Measurements from ENCODE around the gene RNF157. TPM values are rescaled to one million over a fixed set of nuclear protein-coding genes. Genes with fewer than 3 reads are reported as not detected.
"Not testable (repeated sequence)": the region's sequence is repeated elsewhere in the genome, so short reads cannot be mapped to it uniquely, and the experiment has no call there.

The RNF157 gene
- polyA plus RNA-seq, 1 experiment, result 0.50 TPM

DNA sequence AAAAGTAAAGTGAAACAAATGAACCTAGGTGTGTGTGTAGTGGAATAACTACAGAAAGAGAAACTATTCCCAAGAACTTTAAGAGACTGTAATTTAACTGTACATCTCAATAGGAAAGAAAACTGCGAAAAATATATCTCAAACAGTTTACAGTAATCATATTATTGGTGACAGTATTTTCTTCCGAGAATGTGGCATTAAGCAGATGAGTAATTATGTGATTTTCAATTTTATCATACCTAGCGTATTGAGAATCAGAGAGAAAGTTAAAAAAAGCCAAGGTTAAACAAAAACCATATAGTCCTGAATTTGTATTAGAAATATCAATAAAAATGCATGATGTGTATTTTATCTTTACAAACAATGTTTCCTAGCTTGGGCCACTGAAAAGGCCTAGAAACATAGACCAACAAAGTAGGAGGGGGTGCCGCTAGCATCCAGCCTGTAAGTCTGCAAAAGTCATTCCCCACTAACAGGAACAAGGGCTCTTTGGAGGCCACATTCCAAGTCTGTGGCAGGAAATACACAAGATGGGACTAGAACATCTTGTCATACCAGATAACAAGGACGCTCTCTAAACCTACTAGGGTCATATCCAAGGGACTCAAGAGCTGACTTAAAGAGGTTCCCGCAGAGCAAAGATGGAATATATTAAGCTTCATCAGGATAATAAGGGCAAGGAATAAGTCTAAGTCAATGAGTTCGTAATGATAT, 20.5 kb downstream of the RNF157 start:
- Histone ChIP-seq H3K27me3 (ENCODE audit: control insufficient read depth, insufficient read depth, low read length) (no peaks in the 10 kb centered on the region), H3K4me3 (ENCODE audit: low read depth, low read length) (no peak overlapping the region), H3K36me3 (ENCODE audit: control insufficient read depth, insufficient read depth, low read length) (no peaks in the 10 kb centered on the region)
- DNase-seq (ENCODE audit: low read depth), result no peak
- ChIA-PET CTCF (no interaction called here), POLR2A (no interaction called here)
- TF ChIP-seq, protein P1, sequence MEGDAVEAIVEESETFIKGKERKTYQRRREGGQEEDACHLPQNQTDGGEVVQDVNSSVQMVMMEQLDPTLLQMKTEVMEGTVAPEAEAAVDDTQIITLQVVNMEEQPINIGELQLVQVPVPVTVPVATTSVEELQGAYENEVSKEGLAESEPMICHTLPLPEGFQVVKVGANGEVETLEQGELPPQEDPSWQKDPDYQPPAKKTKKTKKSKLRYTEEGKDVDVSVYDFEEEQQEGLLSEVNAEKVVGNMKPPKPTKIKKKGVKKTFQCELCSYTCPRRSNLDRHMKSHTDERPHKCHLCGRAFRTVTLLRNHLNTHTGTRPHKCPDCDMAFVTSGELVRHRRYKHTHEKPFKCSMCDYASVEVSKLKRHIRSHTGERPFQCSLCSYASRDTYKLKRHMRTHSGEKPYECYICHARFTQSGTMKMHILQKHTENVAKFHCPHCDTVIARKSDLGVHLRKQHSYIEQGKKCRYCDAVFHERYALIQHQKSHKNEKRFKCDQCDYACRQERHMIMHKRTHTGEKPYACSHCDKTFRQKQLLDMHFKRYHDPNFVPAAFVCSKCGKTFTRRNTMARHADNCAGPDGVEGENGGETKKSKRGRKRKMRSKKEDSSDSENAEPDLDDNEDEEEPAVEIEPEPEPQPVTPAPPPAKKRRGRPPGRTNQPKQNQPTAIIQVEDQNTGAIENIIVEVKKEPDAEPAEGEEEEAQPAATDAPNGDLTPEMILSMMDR (IDR thresholded peaks at IDR 0.05; ENCODE audit: insufficient read depth, low read depth, low read length), result no peak

DNA sequence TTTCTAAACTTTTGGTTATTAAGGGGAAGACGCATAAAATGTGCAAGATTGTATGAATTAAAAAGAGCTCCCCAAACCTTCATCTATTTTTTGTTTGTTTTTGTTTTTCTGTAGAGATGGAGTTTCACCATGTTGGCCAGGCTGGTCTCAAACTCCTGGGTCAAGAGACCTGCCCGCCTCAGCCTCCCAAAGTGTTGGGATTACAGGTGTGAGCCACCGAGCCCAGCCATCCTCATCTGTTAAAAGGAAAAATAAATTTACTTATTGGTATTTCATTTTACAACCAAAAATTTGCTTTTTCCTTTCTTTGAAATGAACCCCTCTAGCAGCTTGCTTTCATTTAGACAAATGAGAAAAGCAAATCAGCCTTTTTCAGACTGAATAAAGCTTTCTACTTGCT, 23.2 kb downstream of the RNF157 start:
- ChIA-PET POLR2A (no interaction called here), CTCF (interaction anchor here (0.6 to 2.6 kb wide), 4 partner anchors 15 to 96 kb away, joined by 3 to 12 read pairs (median 4); no protein-coding TSS in a partner anchor)
- Histone ChIP-seq H3K4me3 (ENCODE audit: low read depth, low read length) (no peak overlapping the region), H3K36me3 (ENCODE audit: control insufficient read depth, insufficient read depth, low read length) (no peaks in the 10 kb centered on the region), H3K27me3 (ENCODE audit: control insufficient read depth, insufficient read depth, low read length) (peaks cover 1% of the 10 kb centered on the region; the same call in 1 of the 2 replicates)
- DNase-seq (ENCODE audit: low read depth), result no peak
- TF ChIP-seq, protein P1 (IDR thresholded peaks at IDR 0.05; ENCODE audit: insufficient read depth, low read depth, low read length), result no peak

DNA sequence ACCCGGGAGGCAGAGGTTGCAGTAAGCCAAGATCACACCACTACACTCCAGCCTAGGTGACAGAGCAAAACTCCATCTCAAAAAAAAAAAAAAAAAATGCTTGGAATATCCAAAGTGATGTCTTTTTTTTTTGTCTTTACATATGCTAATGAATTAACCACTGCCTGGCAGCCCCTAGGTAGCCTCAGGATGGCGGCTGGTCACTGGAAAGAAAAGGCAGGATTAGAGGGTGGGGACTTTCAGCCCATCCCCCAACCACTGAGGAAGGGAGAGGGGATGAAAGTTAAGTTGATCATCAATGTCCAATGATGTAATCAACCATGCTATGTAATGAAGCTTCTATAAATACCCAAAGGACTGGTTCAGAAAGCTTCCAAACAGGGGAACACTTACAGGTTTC, 26.8 kb downstream of the RNF157 start:
- POLR2A ChIA-PET, result no interaction called here
- TF ChIP-seq, protein P1 (IDR thresholded peaks at IDR 0.05; ENCODE audit: insufficient read depth, low read depth, low read length), result no peak
- no peak for DNase-seq (ENCODE audit: low read depth)

DNA sequence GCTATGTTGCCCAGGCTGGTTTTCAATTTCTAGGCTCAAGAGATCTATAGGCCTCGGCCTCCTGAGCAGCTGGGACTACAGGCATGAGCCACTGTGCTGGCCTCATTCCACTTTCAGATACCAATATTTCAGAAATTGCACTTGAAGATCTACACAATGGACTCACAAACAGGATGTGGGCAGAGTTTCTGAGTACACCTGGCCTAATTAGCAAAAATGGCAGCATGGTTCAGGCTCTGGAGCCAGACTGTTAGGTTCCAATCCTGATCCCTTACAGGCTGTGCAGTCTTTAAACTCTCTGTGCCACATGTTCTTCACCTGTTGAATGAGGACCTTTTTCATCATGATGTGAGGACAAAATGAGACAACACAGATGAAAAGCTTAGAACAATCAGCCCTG, 32.2 kb downstream of the RNF157 start:
- Histone ChIP-seq H3K4me3 (ENCODE audit: low read depth, low read length) (no peak overlapping the region), H3K36me3 (ENCODE audit: control insufficient read depth, insufficient read depth, low read length) (no peaks in the 10 kb centered on the region), H3K27me3 (ENCODE audit: control insufficient read depth, insufficient read depth, low read length) (no peaks in the 10 kb centered on the region)
- POLR2A ChIA-PET, result no interaction called here
- TF ChIP-seq, protein P1 (IDR thresholded peaks at IDR 0.05; ENCODE audit: insufficient read depth, low read depth, low read length), result no peak
- CTCF ChIA-PET, result interaction anchor here (1.9 kb wide), 1 partner anchor 17 kb away, joined by 5 read pairs; no protein-coding TSS in a partner anchor
- no peak for DNase-seq (ENCODE audit: low read depth)

More for the DNA sequence above, 26.8 kb downstream of the RNF157 start:
- Histone ChIP-seq H3K36me3 (ENCODE audit: control insufficient read depth, insufficient read depth, low read length) (no peaks in the 10 kb centered on the region), H3K27me3 (ENCODE audit: control insufficient read depth, insufficient read depth, low read length) (peaks cover 1% of the 10 kb centered on the region; the same call in 1 of the 2 replicates), H3K4me3 (ENCODE audit: low read depth, low read length) (no peak overlapping the region)
- CTCF ChIA-PET, result interaction anchor here (0.7 kb wide), 1 partner anchor 12 kb away, joined by 3 read pairs; no protein-coding TSS in a partner anchor

DNA sequence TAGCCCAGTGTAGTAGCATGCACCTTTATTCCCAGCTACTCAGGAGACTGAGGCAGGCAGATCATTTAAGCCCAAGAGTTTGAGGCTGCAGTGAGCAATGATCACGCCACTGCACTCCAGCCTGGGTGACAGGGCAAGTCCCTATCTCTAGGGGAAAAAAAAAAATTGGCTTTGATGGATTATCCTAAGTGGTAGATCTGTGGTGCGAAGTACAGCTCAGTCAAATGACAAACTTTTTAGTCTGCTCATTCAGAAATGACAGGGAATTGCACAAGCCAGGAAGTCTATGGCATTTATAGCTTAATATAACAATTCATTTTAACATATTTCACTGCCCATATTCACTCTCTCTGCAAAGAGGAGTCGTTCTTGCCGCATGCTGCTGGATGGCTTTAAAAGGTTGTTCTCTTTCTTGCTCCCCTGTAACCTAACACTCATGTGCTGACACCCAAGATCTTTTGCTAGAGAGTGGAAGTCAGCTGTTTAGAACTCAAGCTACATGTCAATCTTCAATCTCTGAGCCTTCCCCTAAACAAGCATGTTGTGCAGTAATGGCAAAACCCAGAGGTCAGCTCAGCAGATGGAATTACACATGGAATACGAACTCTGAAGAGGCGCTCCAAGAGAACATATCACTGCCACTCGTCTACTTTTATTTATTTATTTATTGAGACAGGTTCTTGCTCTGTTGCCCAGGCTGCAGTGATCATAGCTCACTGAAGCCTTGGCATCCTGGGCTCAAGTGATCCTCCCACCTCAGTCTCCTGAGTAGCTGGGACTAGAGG, 32.8 kb downstream of the RNF157 start:
- DNase-seq (ENCODE audit: low read depth), result no peak
- H3K27me3 ChIP-seq (ENCODE audit: control insufficient read depth, insufficient read depth, low read length), result no peaks in the 10 kb centered on the region
- H3K4me3 ChIP-seq (ENCODE audit: low read depth, low read length), result no peak overlapping the region
- H3K36me3 ChIP-seq (ENCODE audit: control insufficient read depth, insufficient read depth, low read length), result no peaks in the 10 kb centered on the region
- ChIA-PET POLR2A (no interaction called here), CTCF (interaction anchor here (1.9 kb wide), 1 partner anchor 16 kb away, joined by 5 read pairs; no protein-coding TSS in a partner anchor)
- TF ChIP-seq, protein P1 (IDR thresholded peaks at IDR 0.05; ENCODE audit: insufficient read depth, low read depth, low read length), result no peak

DNA sequence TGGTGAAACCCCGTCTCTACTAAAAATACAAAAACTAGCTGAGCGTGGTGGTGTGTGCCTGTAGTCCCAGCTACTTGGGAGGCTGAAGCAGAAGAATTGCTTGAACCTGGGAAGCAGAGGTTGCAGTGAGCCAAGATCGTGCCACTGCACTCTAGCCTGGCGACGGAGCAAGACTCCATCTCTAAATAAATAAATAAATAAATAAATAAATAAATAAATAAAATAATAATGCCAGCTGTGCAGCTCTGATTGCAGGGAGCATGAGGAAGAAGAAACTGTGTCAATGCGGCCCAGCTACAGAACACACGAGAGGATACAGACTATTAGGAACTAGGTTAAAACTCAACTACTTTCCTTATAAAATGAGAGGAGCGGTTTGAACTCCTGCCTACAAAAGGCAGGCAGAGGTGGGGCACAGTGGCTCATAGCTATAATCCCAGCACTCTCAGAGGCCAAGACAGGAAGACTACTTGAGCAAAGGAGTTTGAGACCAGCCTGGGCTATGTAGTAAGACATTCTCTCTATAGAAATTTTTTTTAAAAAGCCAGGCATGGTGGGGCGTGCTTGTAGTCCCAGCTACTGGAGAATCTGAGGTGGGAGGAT, 34.6 kb downstream of the RNF157 start:
- CTCF ChIA-PET, result interaction anchor here (0.7 to 1.1 kb wide), 3 partner anchors 10 to 751 kb away, joined by 3 to 4 read pairs (median 3); no protein-coding TSS in a partner anchor
- H3K27me3 ChIP-seq (ENCODE audit: control insufficient read depth, insufficient read depth, low read length); H3K36me3 ChIP-seq (ENCODE audit: control insufficient read depth, insufficient read depth, low read length); H3K4me3 ChIP-seq (ENCODE audit: low read depth, low read length); DNase-seq (ENCODE audit: low read depth); POLR2A ChIA-PET: not testable (repeated sequence)
